IPS DF 19.7 (cell line): ENCODE data around the gene RUNX1.
A peak's percentile ranks its signal among the peaks of the same experiment; 100 is the strongest.

Experiments
- DNase-seq: peaks from one replicate; pipeline ENCODE4 v3.0.0-alpha.2; 2013; ENCODE audit warnings: low read depth, low spot score

Gene RUNX1

GRCh38 chr21:34882719-34883131 lies 166.4 kb downstream of the RUNX1 start:
- no peak for DNase-seq

DNA sequence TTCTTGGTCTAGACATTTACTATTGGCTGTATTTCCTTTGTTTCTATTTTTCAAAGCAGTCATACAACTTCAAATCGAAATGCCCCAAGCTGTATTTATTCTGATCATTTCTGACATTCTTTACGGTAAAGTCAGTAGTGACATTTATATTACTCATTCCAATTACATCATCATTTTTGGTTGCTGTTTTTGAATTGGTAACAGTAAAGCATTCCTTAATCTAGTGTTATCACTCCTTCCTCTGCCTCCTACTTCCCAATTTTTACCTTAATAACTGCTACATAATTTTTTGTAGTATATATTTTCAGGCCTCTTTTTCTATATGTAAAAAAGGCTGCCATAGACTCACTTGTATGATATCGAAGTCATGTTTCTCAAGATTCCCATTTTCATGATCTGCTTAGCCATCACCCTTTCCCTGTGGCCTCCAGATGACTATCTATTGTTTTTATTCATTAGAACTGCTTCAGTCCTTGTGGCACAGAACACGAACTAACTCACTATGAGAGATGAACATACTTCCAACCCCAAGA lies 167.2 kb downstream of the RUNX1 start:
- DNase-seq = no peak

DNA sequence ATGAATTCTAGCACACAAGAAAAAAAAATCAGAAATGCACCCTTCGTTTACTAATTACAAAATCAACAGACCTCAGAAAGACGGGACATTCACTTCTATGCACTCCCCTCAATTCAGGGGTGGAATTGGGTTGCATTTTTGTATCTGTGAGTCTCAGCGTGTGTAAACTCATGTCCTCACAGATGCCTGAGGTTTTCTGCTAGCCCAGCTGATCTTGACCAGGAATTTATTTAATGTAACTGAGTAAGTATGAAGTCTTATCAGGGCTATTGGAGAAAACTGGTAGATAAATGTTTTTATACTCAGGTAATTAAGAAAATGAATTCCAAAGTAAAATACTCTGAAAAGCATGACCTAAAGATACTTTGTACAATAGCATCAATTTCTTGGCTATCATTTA lies 167.7 kb downstream of the RUNX1 start:
- DNase-seq = no peak

DNA sequence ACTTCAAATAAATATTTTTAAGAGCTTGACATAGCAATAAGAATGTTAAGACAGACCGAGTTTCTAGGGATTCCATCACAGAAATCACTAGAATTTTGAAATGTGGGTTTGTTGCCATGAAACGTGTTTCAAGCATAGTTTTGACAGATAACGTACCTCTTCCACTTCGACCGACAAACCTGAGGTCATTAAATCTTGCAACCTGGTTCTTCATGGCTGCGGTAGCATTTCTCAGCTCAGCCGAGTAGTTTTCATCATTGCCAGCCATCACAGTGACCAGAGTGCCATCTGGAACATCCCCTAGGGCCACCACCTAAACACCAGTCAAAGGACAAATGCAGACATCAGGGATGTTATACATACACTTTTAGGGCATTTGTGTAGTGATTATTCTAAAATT lies 168.7 kb downstream of the RUNX1 start:
- no peak for DNase-seq

GRCh38 chr21:34878940-34879339 lies 170.2 kb downstream of the RUNX1 start:
- DNase-seq = no peak

DNA sequence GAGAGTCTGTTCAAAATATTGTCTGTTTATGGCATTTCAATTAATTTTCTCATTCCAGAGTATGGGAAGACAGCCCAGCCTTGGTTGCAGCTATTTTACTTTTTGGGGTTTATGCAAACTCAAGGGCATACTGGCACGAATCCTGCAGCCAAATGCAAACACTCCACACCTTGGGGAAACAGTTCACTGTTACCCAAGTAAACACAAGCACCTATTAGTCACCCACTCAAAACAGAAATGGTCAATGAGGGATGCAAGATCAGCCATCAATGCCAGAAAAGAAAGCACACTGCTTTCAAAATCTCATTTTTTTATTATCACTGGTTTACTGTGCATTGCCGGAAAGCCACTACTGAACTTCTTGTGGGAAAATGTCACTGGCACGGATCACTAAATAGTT lies 170.6 kb downstream of the RUNX1 start:
- no peak for DNase-seq

GRCh38 chr21:34877485-34878128 lies 171.5 kb downstream of the RUNX1 start:
- DNase-seq = no peak

- DNase-seq = no peak
These were observed 173.3 kb downstream of the RUNX1 start for GRCh38 chr21:34875830-34876229.

DNA sequence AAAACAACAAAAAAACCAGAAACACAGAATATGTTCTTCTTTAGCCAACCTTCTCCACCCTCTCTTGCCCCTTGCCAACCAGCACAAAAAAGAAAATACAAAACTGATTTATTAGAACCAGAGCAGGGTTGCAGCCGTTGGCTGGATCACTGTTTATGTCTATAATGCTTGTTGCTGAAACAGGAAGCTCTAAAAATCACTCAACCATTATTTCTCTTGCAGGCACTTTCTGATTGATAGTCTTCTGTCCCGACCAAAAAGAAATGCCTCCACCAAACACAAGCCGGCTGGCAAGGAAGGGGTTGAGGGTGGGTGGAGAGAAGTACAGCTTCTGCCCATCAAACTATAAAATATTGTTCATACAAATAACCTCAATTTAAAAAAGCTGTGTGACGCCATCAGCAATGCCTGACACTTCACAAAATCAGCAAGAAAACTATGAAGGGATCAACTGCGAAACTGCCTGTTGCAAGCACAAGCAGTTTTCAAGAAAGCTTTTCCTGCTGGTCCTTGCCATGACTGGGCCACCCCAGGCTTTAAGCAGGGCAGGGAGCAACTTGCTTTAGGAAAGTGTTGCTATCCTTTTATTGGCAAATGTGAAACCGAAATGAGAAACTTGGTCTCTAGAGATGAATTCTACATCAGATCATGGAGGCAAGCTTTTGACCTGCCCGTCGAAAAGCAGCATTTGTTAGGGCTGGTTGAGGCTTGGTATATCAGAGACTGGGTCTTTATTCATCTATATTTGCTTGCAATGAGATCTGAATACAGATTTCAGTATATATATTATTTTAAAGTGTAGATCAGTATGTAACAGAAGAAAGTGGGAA lies 174.2 kb downstream of the RUNX1 start:
- no peak for DNase-seq

DNA sequence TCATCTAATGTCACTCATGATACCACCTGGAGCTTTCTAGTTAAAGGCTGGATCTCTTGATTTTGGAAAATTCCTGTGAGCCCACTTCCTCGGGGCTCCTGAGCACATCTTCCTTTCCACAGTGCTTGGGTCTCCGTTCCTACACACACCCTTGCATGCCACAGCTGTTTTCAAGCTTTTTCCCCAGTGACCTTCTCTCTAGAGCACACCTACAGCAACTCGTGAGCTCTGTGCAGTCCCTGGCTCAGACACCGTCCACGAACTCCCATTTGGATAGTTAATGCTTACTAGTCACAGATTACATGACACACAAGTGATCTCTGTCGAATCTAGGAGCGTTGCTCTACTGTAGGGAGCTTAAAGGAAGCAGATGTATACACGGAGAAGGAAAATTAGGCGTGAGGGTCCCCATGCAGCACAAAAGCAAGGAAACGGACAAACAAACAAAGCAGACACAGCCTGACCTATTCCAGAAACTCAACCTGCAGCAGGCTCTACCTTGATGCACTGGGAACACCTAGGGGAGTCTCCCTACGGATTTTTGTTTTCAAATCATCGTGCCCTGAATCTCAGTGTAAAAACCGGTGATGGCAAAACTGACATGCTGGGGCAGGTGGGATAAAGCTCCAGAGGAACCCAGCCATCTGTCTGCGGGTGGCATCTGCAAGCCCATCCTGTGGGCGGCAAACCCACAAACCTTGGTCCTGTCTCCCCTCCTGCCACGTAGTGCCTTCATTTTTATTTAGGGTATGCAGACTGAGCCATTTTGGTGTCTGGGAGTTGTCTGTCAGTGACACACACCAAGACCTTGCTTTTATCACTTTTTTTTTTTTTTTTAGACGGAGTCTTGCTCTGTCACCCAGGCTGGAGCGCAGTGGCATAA lies 177.8 kb downstream of the RUNX1 start:
- no peak for DNase-seq

DNA sequence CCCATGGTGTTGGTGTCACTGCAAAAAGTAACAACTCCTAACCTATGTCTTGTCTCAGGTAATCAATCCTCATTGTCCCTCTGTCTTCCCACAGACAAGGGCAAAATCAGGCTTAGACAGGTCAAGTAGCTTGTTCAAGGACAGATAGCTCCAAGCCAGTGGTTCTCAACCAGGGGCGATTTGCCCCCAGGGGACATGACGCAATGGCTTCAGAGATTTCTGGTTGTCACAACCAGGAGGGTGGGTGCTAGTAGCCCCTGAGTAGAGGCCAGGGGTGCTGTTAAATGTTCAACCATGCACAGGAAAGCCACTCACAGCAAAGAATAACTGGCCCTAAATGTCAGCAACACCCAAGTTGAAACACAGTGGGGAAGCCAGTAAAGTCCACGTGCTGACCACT lies 178.9 kb downstream of the RUNX1 start:
- DNase-seq = no peak

DNA sequence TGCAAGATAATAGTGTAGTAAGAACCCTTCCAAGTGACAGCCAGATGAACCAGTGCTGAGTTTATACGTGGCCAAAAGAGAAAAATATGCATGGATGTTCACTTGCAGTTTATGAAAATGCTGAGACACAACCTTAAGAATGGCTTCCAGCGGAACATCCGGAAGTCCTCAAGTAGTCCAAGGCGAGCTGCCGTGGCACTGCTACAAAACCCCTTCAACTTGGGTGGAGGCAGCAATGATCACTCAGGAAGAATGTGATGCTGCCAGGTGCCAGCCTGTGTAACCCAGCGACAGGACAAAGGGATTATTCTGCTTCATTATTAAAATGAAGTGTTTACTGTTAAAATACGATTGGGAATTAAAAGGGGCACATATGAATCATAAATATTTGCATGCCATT lies 179.6 kb downstream of the RUNX1 start:
- no peak for DNase-seq

GRCh38 chr21:34867785-34868184 lies 181.3 kb downstream of the RUNX1 start:
- no peak for DNase-seq

DNA sequence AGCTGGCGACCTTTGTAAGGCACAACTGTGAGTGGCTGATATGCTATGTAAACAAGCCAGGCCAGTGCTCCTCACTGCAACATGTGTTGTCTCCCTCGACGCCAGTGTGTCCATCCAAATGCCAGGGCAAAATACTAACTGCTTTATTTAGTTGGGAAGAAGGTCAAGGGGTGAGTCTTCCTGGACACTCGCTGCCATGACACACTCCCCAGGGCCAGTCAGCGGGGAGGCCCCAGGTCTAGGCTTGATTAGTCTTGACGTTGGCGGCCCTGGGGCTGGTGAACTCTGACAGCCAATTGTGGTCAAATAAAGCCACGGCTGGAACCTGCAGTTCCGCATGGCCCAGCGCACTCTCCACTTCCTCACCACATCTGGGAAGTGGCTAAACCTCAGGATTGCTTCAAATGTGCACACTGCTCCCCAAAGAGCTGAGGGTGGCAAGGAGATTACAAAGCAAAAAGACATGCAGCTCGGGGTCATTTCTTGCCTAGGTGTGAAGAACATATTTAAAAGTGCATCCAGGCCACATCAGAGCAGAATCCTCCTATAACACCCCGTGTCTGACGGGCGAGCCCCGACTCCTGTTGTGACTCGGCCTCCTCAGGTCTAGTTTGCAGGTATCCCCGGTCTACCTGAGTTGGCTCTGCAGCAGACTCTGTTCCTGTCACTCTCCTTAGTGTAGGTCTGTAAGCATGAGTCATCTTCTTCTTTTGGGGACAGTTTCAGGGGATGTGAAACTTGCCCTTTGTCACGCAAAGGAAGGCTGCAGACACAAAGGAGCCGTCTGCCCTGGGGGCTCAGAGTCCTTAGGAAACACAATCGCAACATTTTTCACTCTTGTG lies 183.5 kb downstream of the RUNX1 start:
- DNase-seq = peak; percentile 91

DNA sequence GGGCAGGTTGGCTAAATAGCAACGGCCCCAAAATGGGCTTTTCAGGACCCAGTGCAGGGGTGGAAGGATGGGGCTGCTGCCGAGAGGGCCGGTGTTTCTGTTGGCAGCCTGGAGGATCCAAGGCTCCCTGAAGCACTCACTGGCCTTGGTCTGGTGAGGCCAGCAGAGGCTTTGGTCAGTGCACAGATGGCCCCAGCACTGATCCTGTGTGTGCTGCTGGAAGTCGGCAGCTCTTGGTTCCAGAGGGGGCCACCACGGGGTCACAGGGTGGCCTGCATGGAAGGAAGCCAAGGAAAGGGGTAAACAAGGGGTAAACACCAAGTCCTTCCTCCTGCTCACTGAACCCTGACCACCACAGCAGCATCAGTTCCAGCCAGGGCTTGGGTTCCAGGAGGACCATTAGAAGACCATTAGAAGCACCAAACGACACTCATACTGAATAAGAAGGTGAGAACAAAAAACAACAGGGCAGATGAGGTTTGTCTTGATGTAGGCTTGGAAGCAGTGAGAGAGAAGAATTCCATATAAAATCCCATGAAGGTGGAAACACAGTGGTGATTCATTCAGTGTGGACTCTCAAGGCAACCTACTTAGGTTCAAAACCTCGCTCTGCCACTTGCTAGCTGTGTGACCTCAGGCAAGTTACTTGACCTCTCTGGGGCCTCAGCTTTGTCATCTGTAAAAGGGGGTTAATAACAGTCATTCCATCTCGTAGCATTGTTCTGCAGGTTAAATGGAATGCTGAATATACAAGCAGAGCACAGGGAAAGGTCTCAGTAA lies 184.5 kb downstream of the RUNX1 start:
- no peak for DNase-seq

- DNase-seq = no peak
These were observed 186.2 kb downstream of the RUNX1 start for GRCh38 chr21:34862951-34863350.

DNA sequence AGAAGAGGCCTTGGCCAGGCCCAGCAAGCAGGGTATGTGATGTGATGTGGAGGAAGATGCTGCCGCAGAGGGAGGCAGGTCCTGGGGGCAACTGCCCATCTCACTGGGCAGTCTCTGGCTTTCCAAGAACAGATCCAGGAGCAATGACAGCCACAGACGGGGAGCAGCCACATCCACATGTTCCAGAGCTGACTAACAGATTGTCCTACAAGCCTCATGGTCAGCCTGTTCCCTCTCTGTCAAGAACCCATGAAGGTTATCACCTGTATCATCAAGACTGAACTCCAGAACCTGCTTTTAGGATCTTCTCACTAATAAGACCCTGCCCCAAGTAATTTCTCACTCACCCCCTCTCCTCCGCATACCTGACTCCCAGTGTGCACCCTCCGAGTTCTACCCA lies 187.8 kb downstream of the RUNX1 start:
- DNase-seq = no peak

DNA sequence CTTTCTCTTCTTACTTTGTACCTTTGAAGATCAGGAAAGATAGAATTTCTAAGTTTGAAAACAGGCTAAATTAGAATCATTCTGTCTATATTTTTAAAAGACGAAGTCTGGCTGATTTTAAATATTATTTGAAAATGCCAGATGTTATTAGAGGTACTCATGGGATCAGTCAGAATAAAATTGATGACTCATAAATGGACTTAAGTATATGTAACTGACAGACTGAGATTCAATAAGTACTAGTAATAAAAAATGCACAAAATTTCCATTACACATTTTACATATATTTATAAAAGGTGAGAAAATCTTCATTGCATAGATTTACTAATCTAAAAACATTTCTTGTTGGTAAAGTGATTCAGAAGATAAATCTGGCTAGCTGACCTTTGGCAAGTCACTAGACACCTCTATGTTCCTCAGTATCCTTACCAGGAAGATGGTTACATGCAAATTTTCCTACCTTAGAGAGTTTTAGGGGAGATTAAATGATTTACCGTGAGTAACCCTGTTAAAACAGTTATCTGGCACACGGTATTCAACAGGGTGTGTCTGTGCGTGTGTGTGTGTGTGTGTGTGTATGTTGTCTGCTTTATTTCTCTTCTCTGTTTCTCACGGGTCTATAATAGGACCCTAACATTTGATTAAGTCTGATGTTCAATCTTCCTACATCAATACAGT lies 189.0 kb downstream of the RUNX1 start:
- DNase-seq = no peak

DNA sequence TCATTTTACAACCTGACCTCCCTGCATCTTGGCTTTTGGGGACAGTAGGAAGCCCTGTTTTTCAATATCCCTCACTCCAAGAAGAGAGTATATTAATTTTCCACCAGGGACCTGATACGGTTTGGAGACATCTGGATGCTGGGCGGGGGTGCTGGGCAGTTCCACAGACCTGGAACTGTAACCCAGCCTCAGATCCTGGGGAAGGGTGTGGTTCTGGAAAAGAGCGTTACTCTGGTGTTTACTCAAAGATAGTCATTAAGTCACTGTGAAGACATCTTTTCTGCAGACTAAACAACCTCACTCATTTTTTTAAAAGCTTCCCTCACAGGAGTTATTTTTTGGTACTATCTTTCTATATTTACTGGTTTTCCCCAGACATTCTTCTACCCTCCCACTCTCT lies 190.5 kb downstream of the RUNX1 start:
- no peak for DNase-seq

DNA sequence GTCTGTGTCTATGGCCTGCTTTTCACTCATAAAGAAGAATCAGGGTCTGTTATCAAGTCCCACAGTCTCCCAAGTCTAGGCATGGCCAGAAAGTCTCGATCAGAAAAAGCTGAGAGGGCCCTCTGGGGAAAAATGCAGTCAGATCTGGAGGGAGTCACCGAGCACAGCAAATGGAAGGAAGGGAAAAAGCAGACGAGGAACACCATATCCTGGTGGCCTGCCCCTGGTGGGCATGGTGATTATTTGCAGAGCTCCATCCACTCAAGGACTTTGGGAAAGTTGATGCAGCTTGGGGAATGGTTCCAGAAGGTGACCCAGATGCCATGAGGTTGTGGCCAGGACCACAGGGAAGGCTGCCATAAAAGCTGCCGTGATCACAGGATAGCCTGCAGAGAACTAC lies 191.2 kb downstream of the RUNX1 start:
- DNase-seq = no peak
